ENCODE data around the gene VN1R5.

VN1R5 gene

GRCh38 chr1:247299723-247300381 is 44.0 kb downstream of the VN1R5 start:
- no peak for DNase-seq (ENCODE audit: extremely low read depth in 1 of 2, low read depth in 1 of 2)

- no peak for DNase-seq (ENCODE audit: extremely low read depth in 1 of 2, low read depth in 1 of 2)
These were observed 44.8 kb downstream of the VN1R5 start for GRCh38 chr1:247300491-247301175.

GRCh38 chr1:247301176-247301540 is 45.3 kb downstream of the VN1R5 start:
- DNase-seq (ENCODE audit: extremely low read depth in 1 of 2, low read depth in 1 of 2): no peak

- DNase-seq (ENCODE audit: extremely low read depth in 1 of 2, low read depth in 1 of 2): no peak
These were observed 47.3 kb downstream of the VN1R5 start for GRCh38 chr1:247303216-247303615.

- no peak for DNase-seq (ENCODE audit: extremely low read depth in 1 of 2, low read depth in 1 of 2)
These were observed 48.2 kb downstream of the VN1R5 start for GRCh38 chr1:247304031-247304430.

Data from stimulated activated CD8-positive, alpha-beta memory T cell treated with anti-CD3 and anti-CD28 coated beads, Interleukin-7, amount 100 ng/mL, for 48 hours (primary cell).